CD4-positive, CD25-positive, alpha-beta regulatory T cell (primary cell): Measurements from ENCODE around the gene CTTN. TPM values are rescaled to one million over a fixed set of nuclear protein-coding genes. Genes with fewer than 3 reads are reported as not detected.

Experiments used
- ATAC-seq, 2 donors: fragments of 150-1000 bp; cut with Tn5 transposase; one replicate each; pipeline ENCODE4 v1.10.0; 2021; ENCODE audit warnings: low read depth in 2 of 2, moderate number of reproducible peaks in 2 of 2, moderate library complexity in 1 of 2
- DNase-seq, 3 donors: peaks; one replicate each; pipeline versions ENCODE4 v3.0.0 to v3.0.0-alpha.2; 2012 to 2022; ENCODE audit warnings: mixed read lengths in 1 of 3
- H3K27ac ChIP-seq: one replicate; pipeline ENCODE4 v1.7.0; 2013; ENCODE audit warnings: mild to moderate bottlenecking, low read length; ENCODE audit not compliant: insufficient read depth, poor library complexity, severe bottlenecking
- H3K27me3 ChIP-seq: one replicate; pipeline ENCODE4 v1.7.0; 2013; ENCODE audit warnings: low read length; ENCODE audit not compliant: control insufficient read depth, insufficient read depth
- H3K36me3 ChIP-seq: one replicate; pipeline ENCODE4 v1.7.0; 2013; ENCODE audit warnings: mild to moderate bottlenecking, low read length, moderate library complexity; ENCODE audit not compliant: control insufficient read depth, insufficient read depth
- H3K4me1 ChIP-seq: 2 replicates; pipeline ENCODE4 v1.7.0; 2013; ENCODE audit warnings: mild to moderate bottlenecking, low read length; ENCODE audit not compliant: insufficient read depth, control insufficient read depth, poor library complexity, severe bottlenecking
- H3K4me3 ChIP-seq: one replicate; pipeline ENCODE4 v1.7.0; 2013; ENCODE audit warnings: low read depth, mild to moderate bottlenecking, low read length, moderate library complexity
- H3K9me3 ChIP-seq, 2 experiments: 1 replicate in 1 of 2; 2 replicates in 1 of 2; pipeline ENCODE4 v1.7.0; 2013; ENCODE audit warnings: low read length in 2 of 2, mild to moderate bottlenecking in 1 of 2, moderate library complexity in 1 of 2; ENCODE audit not compliant: control insufficient read depth in 2 of 2
- H3K27ac Mint-ChIP-seq, 3 donors: one replicate each; pipeline ENCODE4 v1.8.0; 2020 to 2022; ENCODE audit warnings: mild to moderate bottlenecking in 3 of 3, mixed read lengths in 3 of 3, moderate library complexity in 2 of 3
- H3K27me3 Mint-ChIP-seq: one replicate; pipeline ENCODE4 v1.8.0; 2022; ENCODE audit warnings: mild to moderate bottlenecking, mixed read lengths
- H3K36me3 Mint-ChIP-seq: one replicate; pipeline ENCODE4 v1.8.0; 2020; ENCODE audit warnings: mixed read lengths
- H3K4me1 Mint-ChIP-seq, 4 donors: one replicate each; pipeline ENCODE4 v1.8.0; 2020 to 2022; ENCODE audit warnings: mixed read lengths in 4 of 4, mild to moderate bottlenecking in 1 of 4
- H3K4me3 Mint-ChIP-seq, 4 donors: one replicate each; pipeline ENCODE4 v1.8.0; 2020 to 2022; ENCODE audit warnings: mild to moderate bottlenecking in 4 of 4, mixed read lengths in 4 of 4, moderate library complexity in 3 of 4
- H3K9me3 Mint-ChIP-seq, 7 donors: one replicate each; pipeline ENCODE4 v1.8.0; 2020 to 2022; ENCODE audit warnings: mixed read lengths in 7 of 7, mild to moderate bottlenecking in 3 of 7, moderate library complexity in 2 of 7
- polyA plus RNA-seq, 4 donors: library from polyadenylated mRNA; unstranded; fragments of 300-500 nt; fragmentation: Illumina TruSeq; gene quantifications; one replicate each; pipeline ENCODE4 v1.2.3, GENCODE V29; 2021
- total RNA-seq: library from RNA; stranded (reverse); gene quantifications from one replicate; pipeline ENCODE4 v1.2.3, GENCODE V29; 2022

CTTN gene
- total and polyA plus RNA-seq, 5 donors from 2014 or later: 0.37 to 5.4 TPM; not detected in 3

DNA sequence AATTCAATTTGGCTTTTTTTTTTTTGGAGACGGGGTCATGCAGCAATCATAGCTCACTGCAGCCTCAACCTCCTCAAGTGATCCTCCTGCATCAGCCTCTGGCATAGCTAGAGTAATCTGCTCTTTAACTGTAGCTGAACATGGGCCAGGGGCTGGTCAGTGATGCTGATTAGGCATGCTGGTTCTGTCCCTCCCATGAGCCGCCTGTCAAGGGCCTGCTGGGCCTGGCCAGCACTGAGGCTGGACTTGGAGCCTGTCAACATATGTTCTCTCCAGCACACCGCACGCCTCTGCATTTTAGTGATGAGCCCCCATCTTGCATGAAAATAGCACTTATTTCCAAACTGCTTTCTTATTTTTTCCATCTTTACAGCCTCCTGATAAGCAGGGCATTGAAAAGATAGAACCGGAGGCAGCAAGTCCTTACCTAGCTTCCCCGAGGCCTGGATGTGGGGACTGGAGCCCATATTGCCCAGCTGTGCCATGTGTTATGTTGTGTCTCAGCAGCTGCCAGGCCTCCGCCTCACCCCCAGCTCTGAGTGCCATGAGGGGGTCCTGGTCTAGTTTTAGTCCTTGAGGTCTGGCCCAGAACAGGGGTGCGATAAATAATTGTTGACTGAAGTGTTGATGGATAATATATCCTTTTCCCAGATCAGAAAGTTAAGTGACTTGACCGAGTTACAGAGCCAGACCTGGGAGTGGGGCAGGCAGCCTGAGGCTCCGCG is 80.0 kb downstream of the CTTN start:
- no peaks in the 10 kb centered on the region for H3K9me3 ChIP-seq
- ATAC-seq (no peak), DNase-seq (no peak)
- no peaks in the 10 kb centered on the region for H3K36me3 Mint-ChIP-seq
- no peaks in the 10 kb centered on the region for H3K4me1 ChIP-seq
- H3K36me3 ChIP-seq: no peaks in the 10 kb centered on the region
- no peaks in the 10 kb centered on the region for H3K27me3 ChIP-seq
- H3K4me3 ChIP-seq: no peak overlapping the region
- H3K9me3 Mint-ChIP-seq: no peaks in the 10 kb centered on the region
- H3K27ac Mint-ChIP-seq: no peak overlapping the region
- H3K27me3 Mint-ChIP-seq: peaks cover 4% of the 10 kb centered on the region
- no peaks in the 10 kb centered on the region for H3K4me1 Mint-ChIP-seq
- no peak overlapping the region for H3K27ac ChIP-seq
- no peak overlapping the region for H3K4me3 Mint-ChIP-seq

DNA sequence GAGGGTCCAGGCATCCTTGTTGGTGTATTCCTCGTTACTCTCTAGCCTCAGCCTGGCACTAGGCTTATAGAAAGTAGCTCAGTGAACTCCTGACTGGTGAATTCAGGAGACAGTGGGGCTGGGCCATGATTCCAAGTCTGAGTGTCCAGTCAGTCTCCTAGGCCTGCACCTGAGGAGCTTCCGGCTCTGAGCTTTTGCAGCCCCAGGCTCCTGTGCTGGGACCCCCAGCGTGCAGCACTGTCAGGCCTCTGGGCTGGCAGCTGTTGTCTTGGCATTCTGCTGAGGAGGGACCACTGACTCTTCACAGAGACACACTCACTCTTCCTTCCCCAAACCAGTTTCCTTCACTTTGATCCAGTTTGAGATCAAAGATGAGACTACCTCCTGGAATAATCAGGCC is 82.4 kb downstream of the CTTN start:
- peaks cover 4% of the 10 kb centered on the region for H3K27me3 Mint-ChIP-seq

DNA sequence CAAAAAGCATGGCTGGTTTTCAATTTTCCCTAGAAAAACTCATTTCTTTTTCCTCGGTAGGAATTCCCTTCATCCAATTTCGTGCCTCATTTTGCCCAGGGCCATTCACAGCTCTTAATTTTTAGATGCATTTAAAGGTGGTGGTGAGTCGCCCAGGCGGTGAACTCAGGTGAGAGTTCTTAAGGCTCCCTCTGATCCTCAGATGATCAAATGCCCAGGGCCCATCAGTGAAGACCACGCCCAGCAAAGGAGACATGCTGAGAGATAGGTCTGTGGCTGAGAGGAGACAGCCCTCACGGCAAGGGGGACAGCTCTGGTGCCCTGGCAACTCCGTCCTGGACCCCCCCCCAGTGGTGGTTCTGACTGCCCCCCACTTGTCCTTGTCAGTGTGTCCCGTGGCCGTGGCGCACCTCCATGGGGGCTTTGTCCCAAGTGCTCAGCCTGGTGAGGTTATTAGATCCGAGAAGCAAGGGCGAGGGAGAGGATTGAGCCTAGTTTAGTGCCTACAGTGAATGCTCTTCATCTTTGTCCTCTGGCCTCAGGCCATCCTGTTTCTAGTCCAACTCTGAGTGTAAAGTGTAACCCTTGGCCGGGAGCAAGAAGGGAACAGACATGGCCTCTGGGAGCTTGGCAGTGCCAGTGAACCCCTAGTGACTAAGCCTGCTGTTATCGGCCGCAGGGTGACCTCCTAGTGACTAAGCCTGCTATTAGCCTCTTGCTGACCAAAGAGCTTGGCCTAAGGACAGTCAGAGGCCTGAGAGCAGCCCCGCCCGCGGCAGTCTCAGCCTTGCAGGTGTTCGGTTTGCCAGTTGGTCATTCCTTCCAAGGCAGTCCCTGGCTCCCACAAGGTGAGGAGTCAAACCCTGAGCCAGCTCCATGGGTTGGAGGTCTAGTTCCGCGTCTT is 83.5 kb downstream of the CTTN start:
- H3K4me3 Mint-ChIP-seq: no peak overlapping the region
- DNase-seq (no peak), ATAC-seq (no peak)
- no peak overlapping the region for H3K27ac Mint-ChIP-seq
- no peaks in the 10 kb centered on the region for H3K4me1 ChIP-seq
- no peaks in the 10 kb centered on the region for H3K4me1 Mint-ChIP-seq
- no peak overlapping the region for H3K27ac ChIP-seq
- H3K9me3 Mint-ChIP-seq: no peaks in the 10 kb centered on the region
- H3K9me3 ChIP-seq: no peaks in the 10 kb centered on the region
- H3K27me3 ChIP-seq: no peaks in the 10 kb centered on the region
- no peaks in the 10 kb centered on the region for H3K36me3 ChIP-seq
- no peaks in the 10 kb centered on the region for H3K36me3 Mint-ChIP-seq
- H3K4me3 ChIP-seq: no peak overlapping the region
- H3K27me3 Mint-ChIP-seq: peaks cover 4% of the 10 kb centered on the region

More for the DNA sequence above, 82.4 kb downstream of the CTTN start:
- H3K4me1 ChIP-seq: no peaks in the 10 kb centered on the region
- DNase-seq: no peak
- Mint-ChIP-seq H3K4me3 (no peak overlapping the region), H3K4me1 (no peaks in the 10 kb centered on the region), H3K9me3 (no peaks in the 10 kb centered on the region), H3K36me3 (no peaks in the 10 kb centered on the region), H3K27ac (no peak overlapping the region)
- H3K36me3 ChIP-seq: no peaks in the 10 kb centered on the region
- ATAC-seq: no peak
- no peaks in the 10 kb centered on the region for H3K9me3 ChIP-seq
- no peak overlapping the region for H3K4me3 ChIP-seq
- no peaks in the 10 kb centered on the region for H3K27me3 ChIP-seq
- no peak overlapping the region for H3K27ac ChIP-seq

DNA sequence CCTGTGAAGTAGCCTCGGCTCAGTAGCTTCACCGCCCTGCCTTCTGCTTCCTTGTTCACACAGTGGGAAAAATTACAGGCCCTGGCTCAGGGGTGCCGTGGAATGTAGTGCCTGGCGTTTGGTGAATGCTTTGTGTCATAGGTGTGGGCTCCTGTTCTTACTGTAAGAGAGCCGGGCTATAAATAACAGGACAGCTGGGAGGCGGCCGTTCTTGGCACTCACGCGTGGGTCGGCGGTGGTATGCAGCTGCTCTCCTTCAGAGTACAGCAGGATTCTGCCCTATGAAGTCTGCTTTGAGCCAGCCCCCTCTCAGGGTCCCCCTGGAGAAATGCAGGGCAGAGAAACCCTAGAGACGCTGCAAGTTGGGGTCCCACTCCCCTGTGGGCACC is 84.2 kb downstream of the CTTN start:
- Mint-ChIP-seq H3K4me1 (no peaks in the 10 kb centered on the region), H3K36me3 (no peaks in the 10 kb centered on the region), H3K4me3 (no peak overlapping the region), H3K27ac (no peak overlapping the region), H3K9me3 (no peaks in the 10 kb centered on the region), H3K27me3 (peaks cover 4% of the 10 kb centered on the region)
- Histone ChIP-seq H3K27me3 (no peaks in the 10 kb centered on the region), H3K4me3 (no peak overlapping the region), H3K9me3 (no peaks in the 10 kb centered on the region), H3K4me1 (no peaks in the 10 kb centered on the region), H3K27ac (no peak overlapping the region), H3K36me3 (no peaks in the 10 kb centered on the region)
- DNase-seq (no peak), ATAC-seq (no peak)

DNA sequence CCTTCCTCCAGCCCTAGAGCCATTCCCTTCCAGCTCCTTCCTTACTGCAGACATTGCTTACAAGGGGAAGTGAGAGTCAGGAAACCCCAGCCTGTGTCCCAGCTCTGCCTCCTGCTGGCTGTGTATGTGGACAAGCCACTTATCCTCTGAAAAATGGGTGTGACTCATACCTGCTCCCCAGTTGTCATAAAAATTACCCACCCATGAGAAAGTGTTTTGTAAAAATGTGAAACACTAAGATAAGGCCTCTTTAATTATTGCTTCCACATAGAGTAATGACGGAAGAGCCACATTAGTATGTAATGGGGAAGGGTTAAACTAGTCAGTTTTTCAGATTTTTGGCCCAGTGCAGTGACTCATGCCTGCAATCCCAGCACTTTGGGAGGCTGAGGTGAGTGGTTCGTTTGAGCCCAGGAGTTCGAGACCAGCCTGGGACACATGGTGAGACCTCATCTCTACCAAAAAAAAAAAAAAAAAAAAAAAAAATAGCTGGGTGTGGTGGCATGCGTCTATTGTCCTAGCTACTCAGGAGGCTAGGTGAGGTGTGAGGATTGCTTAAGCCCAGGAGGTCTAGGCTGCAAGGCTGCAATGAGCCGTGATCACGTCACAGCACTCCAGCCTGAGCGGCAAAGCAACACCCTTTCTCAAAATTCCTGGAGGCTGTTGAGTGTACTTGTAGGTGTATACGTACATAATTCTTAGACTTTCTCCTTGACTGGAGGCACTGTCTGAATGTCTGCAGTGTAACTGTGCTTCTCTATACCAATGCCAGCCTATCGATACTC is 84.9 kb downstream of the CTTN start:
- Mint-ChIP-seq H3K27me3 (peaks cover 4% of the 10 kb centered on the region), H3K36me3 (no peaks in the 10 kb centered on the region), H3K27ac (no peak overlapping the region), H3K9me3 (no peaks in the 10 kb centered on the region), H3K4me1 (no peaks in the 10 kb centered on the region), H3K4me3 (no peak overlapping the region)
- no peaks in the 10 kb centered on the region for H3K4me1 ChIP-seq
- no peak overlapping the region for H3K27ac ChIP-seq
- no peak overlapping the region for H3K4me3 ChIP-seq
- ATAC-seq: no peak
- H3K9me3 ChIP-seq: no peaks in the 10 kb centered on the region
- no peak for DNase-seq
- no peaks in the 10 kb centered on the region for H3K27me3 ChIP-seq
- no peaks in the 10 kb centered on the region for H3K36me3 ChIP-seq

DNA sequence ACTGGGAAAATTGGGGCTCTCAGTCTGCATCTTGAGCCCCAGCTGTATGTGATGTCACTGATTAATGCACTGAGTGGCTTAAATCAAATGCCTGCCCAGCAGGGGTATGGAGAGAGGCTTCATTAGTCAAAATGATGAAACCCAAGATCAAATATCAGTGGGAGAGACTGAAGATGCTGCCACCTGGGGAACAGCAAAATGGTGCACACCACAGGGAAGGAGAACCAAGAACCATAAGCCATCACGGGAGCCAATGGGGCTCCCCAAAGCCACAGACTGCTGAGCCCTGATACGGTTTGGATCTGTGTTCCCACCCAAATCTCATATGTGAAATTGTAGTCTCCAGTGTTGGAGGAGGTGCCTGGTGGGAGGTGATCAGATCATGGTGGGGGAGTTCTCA is 85.6 kb downstream of the CTTN start:
- DNase-seq (no peak), ATAC-seq (no peak)
- Histone ChIP-seq H3K4me3 (no peak overlapping the region), H3K9me3 (no peaks in the 10 kb centered on the region), H3K27me3 (no peaks in the 10 kb centered on the region), H3K4me1 (no peaks in the 10 kb centered on the region), H3K36me3 (no peaks in the 10 kb centered on the region), H3K27ac (no peak overlapping the region)
- Mint-ChIP-seq H3K36me3 (no peaks in the 10 kb centered on the region), H3K4me1 (no peaks in the 10 kb centered on the region), H3K27ac (no peak overlapping the region), H3K4me3 (no peak overlapping the region), H3K27me3 (peaks cover 4% of the 10 kb centered on the region), H3K9me3 (peaks cover 0 to 1% (median 0%) of the 10 kb centered on the region in 7 donors)

DNA sequence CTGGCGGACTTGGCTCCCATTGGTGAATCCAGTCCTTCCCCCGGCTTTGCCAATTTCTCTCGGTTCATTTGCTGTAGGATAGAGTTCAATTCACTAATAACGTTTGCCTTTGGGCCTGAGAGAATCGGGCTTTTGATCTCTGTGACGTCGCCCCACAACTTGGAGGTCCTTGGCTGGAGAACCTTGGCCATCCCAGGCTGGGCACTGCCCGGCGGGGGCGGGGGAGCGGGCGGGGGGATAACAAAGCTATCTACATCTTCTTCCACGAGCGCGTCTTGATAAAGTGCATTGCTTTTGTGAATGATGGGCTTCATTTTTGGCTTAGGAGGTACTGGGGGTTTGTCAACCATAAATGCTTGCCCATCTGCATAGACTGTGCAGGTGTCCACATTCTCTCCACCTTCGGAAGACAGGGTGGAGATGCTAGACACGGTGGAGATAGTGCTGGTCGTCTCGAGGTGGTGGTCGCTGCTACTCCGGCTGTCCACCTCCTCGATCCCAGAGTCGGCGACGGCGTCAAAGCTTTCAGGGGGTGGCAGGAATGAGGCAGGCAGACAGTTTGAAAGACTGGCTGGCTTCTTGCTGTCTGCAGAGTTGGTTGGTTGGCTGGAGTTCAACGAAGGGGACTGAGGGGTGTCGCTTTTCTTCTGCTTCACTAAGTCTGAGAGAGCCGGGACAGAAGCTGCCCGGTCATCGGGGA is 87.1 kb downstream of the CTTN start:
- H3K9me3 ChIP-seq: no peaks in the 10 kb centered on the region
- DNase-seq (no peak), ATAC-seq (no peak)
- H3K27me3 ChIP-seq: no peaks in the 10 kb centered on the region
- no peaks in the 10 kb centered on the region for H3K36me3 ChIP-seq
- Mint-ChIP-seq H3K27ac (no peak overlapping the region), H3K4me1 (no peaks in the 10 kb centered on the region), H3K27me3 (no peaks in the 10 kb centered on the region), H3K4me3 (no peak overlapping the region), H3K9me3 (peaks cover 0 to 2% (median 0%) of the 10 kb centered on the region in 7 donors), H3K36me3 (no peaks in the 10 kb centered on the region)
- no peak overlapping the region for H3K27ac ChIP-seq
- no peak overlapping the region for H3K4me3 ChIP-seq
- H3K4me1 ChIP-seq: no peaks in the 10 kb centered on the region
